GM12801 (cell line): ENCODE measurements around the gene NRG3.

Experiments
- TF ChIP-seq, protein P1 (sequence below): IDR thresholded peaks from one replicate; pipeline ENCODE4 v1.5.1; 2011; ENCODE audit warnings: control low read depth; ENCODE audit not compliant: insufficient read length; ENCODE audit errors: extremely low read depth

Gene NRG3

GRCh38 chr10:81872206-81872862 is 2.7 kb upstream of the NRG3 start:
- TF ChIP-seq, protein P1, sequence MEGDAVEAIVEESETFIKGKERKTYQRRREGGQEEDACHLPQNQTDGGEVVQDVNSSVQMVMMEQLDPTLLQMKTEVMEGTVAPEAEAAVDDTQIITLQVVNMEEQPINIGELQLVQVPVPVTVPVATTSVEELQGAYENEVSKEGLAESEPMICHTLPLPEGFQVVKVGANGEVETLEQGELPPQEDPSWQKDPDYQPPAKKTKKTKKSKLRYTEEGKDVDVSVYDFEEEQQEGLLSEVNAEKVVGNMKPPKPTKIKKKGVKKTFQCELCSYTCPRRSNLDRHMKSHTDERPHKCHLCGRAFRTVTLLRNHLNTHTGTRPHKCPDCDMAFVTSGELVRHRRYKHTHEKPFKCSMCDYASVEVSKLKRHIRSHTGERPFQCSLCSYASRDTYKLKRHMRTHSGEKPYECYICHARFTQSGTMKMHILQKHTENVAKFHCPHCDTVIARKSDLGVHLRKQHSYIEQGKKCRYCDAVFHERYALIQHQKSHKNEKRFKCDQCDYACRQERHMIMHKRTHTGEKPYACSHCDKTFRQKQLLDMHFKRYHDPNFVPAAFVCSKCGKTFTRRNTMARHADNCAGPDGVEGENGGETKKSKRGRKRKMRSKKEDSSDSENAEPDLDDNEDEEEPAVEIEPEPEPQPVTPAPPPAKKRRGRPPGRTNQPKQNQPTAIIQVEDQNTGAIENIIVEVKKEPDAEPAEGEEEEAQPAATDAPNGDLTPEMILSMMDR, result no peak

- TF ChIP-seq, protein P1, result no peak
Observed at GRCh38 chr10:81873231-81873931, 1.6 kb upstream of the NRG3 start.

GRCh38 chr10:81873932-81874816 is 820 bp upstream of the NRG3 start:
- TF ChIP-seq, protein P1, result no peak

GRCh38 chr10:81875467-81876252 is 666 bp downstream of the NRG3 start:
- TF ChIP-seq, protein P1, result no peak

GRCh38 chr10:81876253-81877077 is 1.5 kb downstream of the NRG3 start:
- TF ChIP-seq, protein P1, result no peak

- TF ChIP-seq, protein P1, result no peak
Observed at GRCh38 chr10:81877596-81877995, 2.6 kb downstream of the NRG3 start.
